Measurements from ENCODE around the gene SDR42E2. TPM values are rescaled to one million over a fixed set of nuclear protein-coding genes. Genes with fewer than 3 reads are reported as not detected.
A peak's percentile ranks its signal among the peaks of the same experiment; 100 is the strongest.

The SDR42E2 gene
- total RNA-seq, 2 donors from 2014 or later: not detected

GRCh38 chr16:22210285-22210684 lies 48.0 kb downstream of the SDR42E2 start:
- TF ChIP-seq POLR2AphosphoS5 (IDR thresholded peaks at IDR 0.05) (no peak), CTCF (IDR thresholded peaks at IDR 0.05) (no peak), POLR2A (IDR thresholded peaks at IDR 0.05) (no peak)
- intact Hi-C loops (cut with DNase I): loop anchor here (5.0 kb wide), 1 partner anchor 162 kb away; the partner anchor contains the start of gene CDR2
- Histone ChIP-seq H3K27me3 (replicated peaks; ENCODE audit: insufficient read depth) (no peaks in the 10 kb centered on the region), H3K27ac (peak overlapping the region; percentile 90 to 91), H3K9me3 (no peaks in the 10 kb centered on the region), H3K36me3 (no peaks in the 10 kb centered on the region), H3K4me3 (no peak overlapping the region), H3K4me1 (replicated peaks) (peaks cover 33% of the 10 kb centered on the region)
- 74% methylated on average over 6 of the region's 6 CpGs for WGBS
- DNase-seq (ENCODE audit: low spot score): no peak

- WGBS: 80% methylated on average over 2 of the region's 2 CpGs
- no peak for DNase-seq (ENCODE audit: low spot score)
- TF ChIP-seq POLR2A (IDR thresholded peaks at IDR 0.05): no peak
- TF ChIP-seq POLR2AphosphoS5 (IDR thresholded peaks at IDR 0.05): no peak
- TF ChIP-seq CTCF (IDR thresholded peaks at IDR 0.05): no peak
- Histone ChIP-seq H3K36me3 (no peaks in the 10 kb centered on the region), H3K27ac (peak overlapping the region; percentile 90 to 91), H3K27me3 (replicated peaks; ENCODE audit: insufficient read depth) (no peaks in the 10 kb centered on the region), H3K4me1 (replicated peaks) (peaks cover 33% of the 10 kb centered on the region), H3K9me3 (no peaks in the 10 kb centered on the region), H3K4me3 (no peak overlapping the region)
- intact Hi-C loops (cut with DNase I): loop anchor here (5.0 kb wide), 1 partner anchor 161 kb away; the partner anchor contains the start of gene CDR2
Observed at GRCh38 chr16:22210854-22211253, 48.5 kb downstream of the SDR42E2 start.

- 69% methylated on average over 4 of the region's 4 CpGs for WGBS
- peak overlapping the region; percentile 90 to 91 for H3K27ac ChIP-seq
- TF ChIP-seq POLR2AphosphoS5 (IDR thresholded peaks at IDR 0.05) (no peak), POLR2A (IDR thresholded peaks at IDR 0.05) (no peak), CTCF (IDR thresholded peaks at IDR 0.05) (no peak)
- H3K27me3 ChIP-seq (replicated peaks; ENCODE audit: insufficient read depth): no peaks in the 10 kb centered on the region
- H3K4me1 ChIP-seq (replicated peaks): peaks cover 33% of the 10 kb centered on the region
- intact Hi-C loops (cut with DNase I): loop anchor here (5.0 kb wide), 1 partner anchor 159 kb away; the partner anchor contains the start of gene CDR2
- no peak for DNase-seq (ENCODE audit: low spot score)
- no peaks in the 10 kb centered on the region for H3K9me3 ChIP-seq
- H3K4me3 ChIP-seq: no peak overlapping the region
- no peaks in the 10 kb centered on the region for H3K36me3 ChIP-seq
Observed at GRCh38 chr16:22213236-22213635, 50.9 kb downstream of the SDR42E2 start.

GRCh38 chr16:22213801-22214200 lies 51.5 kb downstream of the SDR42E2 start:
- H3K27me3 ChIP-seq (replicated peaks; ENCODE audit: insufficient read depth): no peaks in the 10 kb centered on the region
- H3K4me1 ChIP-seq (replicated peaks): peaks cover 33% of the 10 kb centered on the region
- no peaks in the 10 kb centered on the region for H3K9me3 ChIP-seq
- WGBS: 95% methylated on average over 3 of the region's 3 CpGs
- peak overlapping the region; percentile 90 to 91 for H3K27ac ChIP-seq
- DNase-seq (ENCODE audit: low spot score): no peak
- intact Hi-C loops (cut with DNase I): loop anchor here (5.0 kb wide), 1 partner anchor 158 kb away; the partner anchor contains the start of gene CDR2
- TF ChIP-seq POLR2AphosphoS5 (IDR thresholded peaks at IDR 0.05): no peak
- TF ChIP-seq POLR2A (IDR thresholded peaks at IDR 0.05): no peak
- TF ChIP-seq CTCF (IDR thresholded peaks at IDR 0.05): no peak
- H3K36me3 ChIP-seq: no peaks in the 10 kb centered on the region
- no peak overlapping the region for H3K4me3 ChIP-seq

- Histone ChIP-seq H3K36me3 (no peaks in the 10 kb centered on the region), H3K27ac (peak overlapping the region; percentile 90 to 91), H3K27me3 (replicated peaks; ENCODE audit: insufficient read depth) (no peaks in the 10 kb centered on the region), H3K9me3 (no peaks in the 10 kb centered on the region), H3K4me3 (no peak overlapping the region), H3K4me1 (replicated peaks) (peaks cover 31% of the 10 kb centered on the region)
- DNase-seq (ENCODE audit: low spot score): no peak
- TF ChIP-seq CTCF (IDR thresholded peaks at IDR 0.05) (no peak), POLR2A (IDR thresholded peaks at IDR 0.05) (no peak), POLR2AphosphoS5 (IDR thresholded peaks at IDR 0.05) (no peak)
- intact Hi-C loops (cut with DNase I): loop anchor here (5.0 kb wide), 1 partner anchor 158 kb away; the partner anchor contains the start of gene CDR2
- WGBS: 92% methylated on average over 2 of the region's 2 CpGs
Observed at GRCh38 chr16:22214402-22214801, 52.1 kb downstream of the SDR42E2 start.
